Hepatocyte (in vitro differentiated cells): ENCODE data around the gene ITGA7. TPM values are rescaled to one million over a fixed set of nuclear protein-coding genes. Genes with fewer than 3 reads are reported as not detected.

ENCODE experiments used
- DNase-seq: peaks from one replicate; pipeline ENCODE4 v3.0.0-alpha.2; 2016; ENCODE audit warnings: low spot score
- H2AFZ ChIP-seq: fragments of 200-600 bp; sonication (generic); 2 replicates; pipeline ENCODE4 v1.6.0; 2016; ENCODE audit warnings: antibody characterized with exemption, mild to moderate bottlenecking
- H3K27ac ChIP-seq: fragments of 200-600 bp; sonication (generic); 2 replicates; pipeline ENCODE4 v1.5.1; 2016; ENCODE audit warnings: mild to moderate bottlenecking
- H3K27me3 ChIP-seq: fragments of 200-600 bp; sonication (generic); 2 replicates; pipeline ENCODE4 v1.6.1; 2016
- H3K36me3 ChIP-seq: fragments of 200-600 bp; sonication (generic); replicated peaks from 2 replicates; pipeline ENCODE4 v1.5.1; 2016; ENCODE audit warnings: low read depth; ENCODE audit not compliant: insufficient read depth
- H3K4me1 ChIP-seq: fragments of 200-600 bp; sonication (generic); 2 replicates; pipeline ENCODE4 v1.5.1; 2016; ENCODE audit warnings: mild to moderate bottlenecking, moderate library complexity; ENCODE audit not compliant: insufficient read depth
- H3K4me2 ChIP-seq: fragments of 200-600 bp; sonication (generic); 2 replicates; pipeline ENCODE4 v1.6.0; 2016
- H3K4me3 ChIP-seq: fragments of 200-600 bp; sonication (generic); 2 replicates; pipeline ENCODE4 v1.5.1; 2016; ENCODE audit warnings: mild to moderate bottlenecking
- H3K79me2 ChIP-seq: fragments of 200-600 bp; sonication (generic); 2 replicates; pipeline ENCODE4 v1.6.0; 2017; ENCODE audit warnings: mild to moderate bottlenecking
- H3K9me2 ChIP-seq: fragments of 200-600 bp; sonication (generic); replicated peaks from 2 replicates; pipeline ENCODE4 v1.6.0; 2017; ENCODE audit warnings: mild to moderate bottlenecking; ENCODE audit not compliant: insufficient read depth
- H3K9me3 ChIP-seq: fragments of 200-600 bp; sonication (generic); 2 replicates; pipeline ENCODE4 v1.5.1; 2016; ENCODE audit warnings: low read depth, mild to moderate bottlenecking
- H4K20me1 ChIP-seq: fragments of 200-600 bp; sonication (generic); 2 replicates; pipeline ENCODE4 v1.6.0; 2016; ENCODE audit warnings: mild to moderate bottlenecking; ENCODE audit not compliant: insufficient read depth, poor library complexity, severe bottlenecking
- CTCF ChIP-seq: fragments of 200-600 bp; sonication (generic); IDR thresholded peaks from 2 replicates; pipeline ENCODE4 v1.5.1; 2016; ENCODE audit warnings: antibody characterized with exemption, mild to moderate bottlenecking; ENCODE audit not compliant: poor library complexity
- EZH2 ChIP-seq: fragments of 200-600 bp; sonication (generic); IDR thresholded peaks from 2 replicates; pipeline ENCODE4 v1.6.1; 2016; ENCODE audit warnings: antibody characterized with exemption, mild to moderate bottlenecking, borderline replicate concordance
- EZH2phosphoT487 ChIP-seq: fragments of 200-600 bp; sonication (generic); IDR thresholded peaks from one replicate; pipeline ENCODE4 v1.6.1; 2018; ENCODE audit warnings: antibody characterized with exemption, mild to moderate bottlenecking, low read depth, moderate library complexity; ENCODE audit not compliant: unreplicated experiment, severe bottlenecking
- WGBS: methylation state at CpG from one replicate; pipeline ENCODE4 v1.1.6; 2016; ENCODE audit warnings: low lambda C conversion rate; ENCODE audit errors: missing lambda C conversion rate; 5-methylcytosine and 5-hydroxymethylcytosine counted together
- polyA plus RNA-seq: library from polyadenylated mRNA; unstranded; fragments of >200 nt; fragmentation: Nextera tagmentation; extraction: Ambion mirVana; gene quantifications from 2 replicates; pipeline ENCODE4 v1.2.1, GENCODE V29; 2016
- total RNA-seq: library from RNA; depleted of rRNA; stranded (reverse); fragments of >200 nt; gene quantifications from 2 replicates; pipeline ENCODE4 v1.2.3, GENCODE V29; 2014

Gene ITGA7
- total and polyA plus RNA-seq, 2 experiments from 2014 or later, result 15.2 to 22.8 TPM

- H3K9me2 ChIP-seq, result no peaks in the 10 kb centered on the region
- no peaks in the 10 kb centered on the region for H3K9me3 ChIP-seq
- no peaks in the 10 kb centered on the region for H3K27me3 ChIP-seq
- no peaks in the 10 kb centered on the region for H3K79me2 ChIP-seq
- H3K27ac ChIP-seq, result no peak overlapping the region
- WGBS, result 83% methylated on average over 7 of the region's 7 CpGs
- H3K4me2 ChIP-seq, result no peak overlapping the region
- TF ChIP-seq EZH2phosphoT487, result no peak
- no peak for TF ChIP-seq CTCF
- TF ChIP-seq EZH2, result no peak
- no peak overlapping the region for H2AFZ ChIP-seq
- H3K4me3 ChIP-seq, result no peak overlapping the region
- no peaks in the 10 kb centered on the region for H3K4me1 ChIP-seq
- no peaks in the 10 kb centered on the region for H3K36me3 ChIP-seq
- no peak for DNase-seq
- H4K20me1 ChIP-seq, result no peaks in the 10 kb centered on the region
These were observed 65.0 kb downstream of the ITGA7 start for GRCh38 chr12:55642669-55643068.

- no peaks in the 10 kb centered on the region for H3K36me3 ChIP-seq
- no peak for DNase-seq
- H3K27ac ChIP-seq, result no peak overlapping the region
- H2AFZ ChIP-seq, result no peak overlapping the region
- H3K27me3 ChIP-seq, result no peaks in the 10 kb centered on the region
- H3K4me3 ChIP-seq, result no peak overlapping the region
- no peak for TF ChIP-seq EZH2phosphoT487
- TF ChIP-seq CTCF, result no peak
- no peak for TF ChIP-seq EZH2
- no peak overlapping the region for H3K4me2 ChIP-seq
- H4K20me1 ChIP-seq, result no peaks in the 10 kb centered on the region
- H3K79me2 ChIP-seq, result no peaks in the 10 kb centered on the region
- 68% methylated on average over 2 of the region's 2 CpGs for WGBS
- no peaks in the 10 kb centered on the region for H3K4me1 ChIP-seq
- no peaks in the 10 kb centered on the region for H3K9me2 ChIP-seq
- no peaks in the 10 kb centered on the region for H3K9me3 ChIP-seq
These were observed 65.4 kb downstream of the ITGA7 start for GRCh38 chr12:55642267-55642666.

- no peak for DNase-seq
- H3K9me2 ChIP-seq, result no peaks in the 10 kb centered on the region
- no peak overlapping the region for H3K27ac ChIP-seq
- H3K4me2 ChIP-seq, result no peak overlapping the region
- H3K4me3 ChIP-seq, result no peak overlapping the region
- no peaks in the 10 kb centered on the region for H3K9me3 ChIP-seq
- no peak overlapping the region for H2AFZ ChIP-seq
- no peaks in the 10 kb centered on the region for H4K20me1 ChIP-seq
- no peaks in the 10 kb centered on the region for H3K36me3 ChIP-seq
- TF ChIP-seq CTCF, result no peak
- H3K79me2 ChIP-seq, result no peaks in the 10 kb centered on the region
- H3K27me3 ChIP-seq, result no peaks in the 10 kb centered on the region
- WGBS, result 80% methylated on average over 7 of the region's 7 CpGs
- H3K4me1 ChIP-seq, result no peaks in the 10 kb centered on the region
These were observed 66.1 kb downstream of the ITGA7 start for GRCh38 chr12:55641595-55641994.

GRCh38 chr12:55637467-55637866, 70.2 kb downstream of the ITGA7 start:
- WGBS, result 93% methylated on average over 15 of the region's 15 CpGs

More at GRCh38 chr12:55637467-55637866, 70.2 kb downstream of the ITGA7 start:
- H3K9me3 ChIP-seq, result no peaks in the 10 kb centered on the region
- no peaks in the 10 kb centered on the region for H3K79me2 ChIP-seq
- no peaks in the 10 kb centered on the region for H3K27me3 ChIP-seq
- no peaks in the 10 kb centered on the region for H3K36me3 ChIP-seq
- no peak overlapping the region for H3K27ac ChIP-seq
- TF ChIP-seq EZH2phosphoT487 (no peak), CTCF (no peak), EZH2 (no peak)
- H3K4me1 ChIP-seq, result no peaks in the 10 kb centered on the region
- H3K4me3 ChIP-seq, result no peak overlapping the region
- no peak overlapping the region for H2AFZ ChIP-seq
- H3K9me2 ChIP-seq, result no peaks in the 10 kb centered on the region
- no peak overlapping the region for H3K4me2 ChIP-seq
- no peak for DNase-seq
- no peaks in the 10 kb centered on the region for H4K20me1 ChIP-seq
